ENCODE results near the gene RARS2. TPM values are rescaled to one million over a fixed set of nuclear protein-coding genes. Genes with fewer than 3 reads are reported as not detected.
A peak's percentile ranks its signal among the peaks of the same experiment; 100 is the strongest.

RARS2 gene, protein sequence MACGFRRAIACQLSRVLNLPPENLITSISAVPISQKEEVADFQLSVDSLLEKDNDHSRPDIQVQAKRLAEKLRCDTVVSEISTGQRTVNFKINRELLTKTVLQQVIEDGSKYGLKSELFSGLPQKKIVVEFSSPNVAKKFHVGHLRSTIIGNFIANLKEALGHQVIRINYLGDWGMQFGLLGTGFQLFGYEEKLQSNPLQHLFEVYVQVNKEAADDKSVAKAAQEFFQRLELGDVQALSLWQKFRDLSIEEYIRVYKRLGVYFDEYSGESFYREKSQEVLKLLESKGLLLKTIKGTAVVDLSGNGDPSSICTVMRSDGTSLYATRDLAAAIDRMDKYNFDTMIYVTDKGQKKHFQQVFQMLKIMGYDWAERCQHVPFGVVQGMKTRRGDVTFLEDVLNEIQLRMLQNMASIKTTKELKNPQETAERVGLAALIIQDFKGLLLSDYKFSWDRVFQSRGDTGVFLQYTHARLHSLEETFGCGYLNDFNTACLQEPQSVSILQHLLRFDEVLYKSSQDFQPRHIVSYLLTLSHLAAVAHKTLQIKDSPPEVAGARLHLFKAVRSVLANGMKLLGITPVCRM
- 10 to 100 TPM; 21.4 to 25.0 TPM for total RNA-seq

GRCh38 chr6:87589693-87590416 lies at the start of gene RARS2, which contains the start of gene ORC3:
Gene RARS2 (minus strand): TSS chr6:87589987. CDS start chr6:87589957, 30 bp downstream.
Gene ORC3 (plus strand): TSS chr6:87590135. CDS start chr6:87590169, 34 bp downstream.
- DNase-seq (ENCODE audit: low spot score) (peak; percentile 87), ATAC-seq (ENCODE audit: insufficient number of reproducible peaks, low FRiP score, low read depth) (peak; percentile 99)
- Histone ChIP-seq H3K36me3 (peaks cover 5% of the 10 kb centered on the region), H3K27ac (peak within 1 kb of the TSS; percentile 68 to 81), H3K4me3 (peak within 1 kb of the TSS; percentile 73), H3K27me3 (replicated peaks; ENCODE audit: insufficient read depth) (no peaks in the 10 kb centered on the region), H3K4me1 (ENCODE audit: control insufficient read depth in 1 of 2, low read depth in 2 of 2) (peaks cover 20 to 44% of the 10 kb centered on the region in 2 donors), H3K9me3 (no peaks in the 10 kb centered on the region)
- TF ChIP-seq, protein P1, sequence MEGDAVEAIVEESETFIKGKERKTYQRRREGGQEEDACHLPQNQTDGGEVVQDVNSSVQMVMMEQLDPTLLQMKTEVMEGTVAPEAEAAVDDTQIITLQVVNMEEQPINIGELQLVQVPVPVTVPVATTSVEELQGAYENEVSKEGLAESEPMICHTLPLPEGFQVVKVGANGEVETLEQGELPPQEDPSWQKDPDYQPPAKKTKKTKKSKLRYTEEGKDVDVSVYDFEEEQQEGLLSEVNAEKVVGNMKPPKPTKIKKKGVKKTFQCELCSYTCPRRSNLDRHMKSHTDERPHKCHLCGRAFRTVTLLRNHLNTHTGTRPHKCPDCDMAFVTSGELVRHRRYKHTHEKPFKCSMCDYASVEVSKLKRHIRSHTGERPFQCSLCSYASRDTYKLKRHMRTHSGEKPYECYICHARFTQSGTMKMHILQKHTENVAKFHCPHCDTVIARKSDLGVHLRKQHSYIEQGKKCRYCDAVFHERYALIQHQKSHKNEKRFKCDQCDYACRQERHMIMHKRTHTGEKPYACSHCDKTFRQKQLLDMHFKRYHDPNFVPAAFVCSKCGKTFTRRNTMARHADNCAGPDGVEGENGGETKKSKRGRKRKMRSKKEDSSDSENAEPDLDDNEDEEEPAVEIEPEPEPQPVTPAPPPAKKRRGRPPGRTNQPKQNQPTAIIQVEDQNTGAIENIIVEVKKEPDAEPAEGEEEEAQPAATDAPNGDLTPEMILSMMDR (IDR thresholded peaks at IDR 0.05), result no peak

- H3K36me3 ChIP-seq, result peaks cover 12% of the 10 kb centered on the region
- H3K27me3 ChIP-seq (replicated peaks; ENCODE audit: insufficient read depth), result no peaks in the 10 kb centered on the region
- H3K9me3 ChIP-seq, result no peaks in the 10 kb centered on the region
- H3K4me1 ChIP-seq (ENCODE audit: control insufficient read depth in 1 of 2, low read depth in 2 of 2), result no peaks in the 10 kb centered on the region
- no peak overlapping the region for H3K27ac ChIP-seq
- DNase-seq (ENCODE audit: low spot score), result no peak
- TF ChIP-seq, protein P1 (IDR thresholded peaks at IDR 0.05), result no peak
- no peak overlapping the region for H3K4me3 ChIP-seq
- no peak for ATAC-seq (ENCODE audit: insufficient number of reproducible peaks, low FRiP score, low read depth)
These were observed 49.6 kb upstream of the RARS2 start for GRCh38 chr6:87639373-87639772.

DNA sequence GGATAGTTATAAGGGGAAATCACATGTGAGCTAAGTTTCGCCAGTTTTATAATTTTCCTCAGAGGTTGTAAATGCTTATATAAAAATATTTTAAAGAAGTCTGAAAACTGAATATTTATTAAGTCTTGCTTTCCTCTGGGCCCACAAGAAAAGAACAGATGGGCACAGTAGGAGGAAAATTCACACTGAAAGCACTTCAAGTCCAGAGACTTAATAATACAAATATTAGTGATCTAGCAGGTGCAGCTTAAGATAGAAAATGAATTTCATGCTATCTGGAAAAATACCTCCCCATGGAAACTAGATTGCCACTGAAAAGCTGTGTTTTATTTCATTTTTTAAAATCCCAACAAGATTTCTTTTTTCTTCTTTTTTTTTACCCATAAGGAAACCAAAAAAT lies 47.3 kb upstream of the RARS2 start:
- ATAC-seq (ENCODE audit: insufficient number of reproducible peaks, low FRiP score, low read depth) (no peak), DNase-seq (ENCODE audit: low spot score) (no peak)
- TF ChIP-seq, protein P1 (IDR thresholded peaks at IDR 0.05), result no peak
- Histone ChIP-seq H3K27ac (no peak overlapping the region), H3K4me3 (no peak overlapping the region), H3K27me3 (replicated peaks; ENCODE audit: insufficient read depth) (no peaks in the 10 kb centered on the region), H3K36me3 (peaks cover 14% of the 10 kb centered on the region), H3K4me1 (ENCODE audit: control insufficient read depth in 1 of 2, low read depth in 2 of 2) (no peaks in the 10 kb centered on the region), H3K9me3 (no peaks in the 10 kb centered on the region)

DNA sequence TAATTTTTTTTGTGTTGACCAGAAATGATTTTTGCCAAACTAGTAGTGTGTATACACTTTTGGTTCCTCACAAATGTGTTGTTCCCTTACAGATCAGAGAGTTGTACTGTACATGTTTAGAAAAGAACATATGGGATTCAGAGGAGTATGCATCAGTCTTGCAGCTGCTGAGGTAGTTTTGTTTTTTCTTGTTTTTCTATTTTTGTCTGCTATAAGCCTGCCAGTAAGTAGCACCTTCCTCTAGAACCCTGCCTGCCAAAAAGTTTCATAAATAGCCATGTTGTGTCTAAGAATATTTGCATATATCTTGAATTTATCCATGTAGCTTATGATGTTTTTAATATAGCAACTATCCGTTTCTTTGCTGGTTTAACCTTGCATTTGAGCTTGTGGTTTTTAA lies 46.5 kb upstream of the RARS2 start:
- H3K4me3 ChIP-seq, result no peak overlapping the region
- peaks cover 14% of the 10 kb centered on the region for H3K36me3 ChIP-seq
- no peak overlapping the region for H3K27ac ChIP-seq
- H3K27me3 ChIP-seq (replicated peaks; ENCODE audit: insufficient read depth), result no peaks in the 10 kb centered on the region
- no peaks in the 10 kb centered on the region for H3K4me1 ChIP-seq (ENCODE audit: control insufficient read depth in 1 of 2, low read depth in 2 of 2)
- DNase-seq (ENCODE audit: low spot score), result no peak
- no peak for ATAC-seq (ENCODE audit: insufficient number of reproducible peaks, low FRiP score, low read depth)
- TF ChIP-seq, protein P1 (IDR thresholded peaks at IDR 0.05), result no peak
- H3K9me3 ChIP-seq, result no peaks in the 10 kb centered on the region

GRCh38 chr6:87633851-87634250 lies 44.1 kb upstream of the RARS2 start:
- Histone ChIP-seq H3K4me1 (ENCODE audit: control insufficient read depth in 1 of 2, low read depth in 2 of 2) (no peaks in the 10 kb centered on the region), H3K4me3 (no peak overlapping the region), H3K36me3 (peaks cover 2% of the 10 kb centered on the region), H3K27ac (no peak overlapping the region), H3K9me3 (no peaks in the 10 kb centered on the region), H3K27me3 (replicated peaks; ENCODE audit: insufficient read depth) (no peaks in the 10 kb centered on the region)
- no peak for ATAC-seq (ENCODE audit: insufficient number of reproducible peaks, low FRiP score, low read depth)
- TF ChIP-seq, protein P1 (IDR thresholded peaks at IDR 0.05), result no peak
- DNase-seq (ENCODE audit: low spot score), result no peak

Measured in thoracic aorta (tissue), 2 donors.